A549 (cell line): ENCODE results near the gene PTPN14.

Source experiments
- FOXS1 ChIP-seq: fragments of 250-450 bp; sonication (Bioruptor Pico); IDR thresholded peaks from 2 replicates; pipeline ENCODE4 v1.5.0; 2020; ENCODE audit warnings: mild to moderate bottlenecking, moderate library complexity
- MAZ ChIP-seq: fragments of 150-350 bp; IDR thresholded peaks from 2 replicates; pipeline ENCODE4 v1.6.1; 2014; ENCODE audit warnings: antibody characterized with exemption, low read depth, low read length, borderline replicate concordance
- MYC ChIP-seq: IDR thresholded peaks from 2 replicates; pipeline ENCODE4 v1.6.1; 2012; ENCODE audit warnings: mild to moderate bottlenecking, inconsistent platforms, low read length, improper control_type of control experiment, borderline replicate concordance
- NR3C1 ChIP-seq: fragments of >200 bp; sonication (Bioruptor Twin); formaldehyde crosslinking; IDR thresholded peaks from 3 replicates; pipeline ENCODE4 v1.6.1; 2017
- POLR2A ChIP-seq: IDR thresholded peaks from 2 replicates; pipeline ENCODE4 v1.6.1; 2012; ENCODE audit warnings: mild to moderate bottlenecking, low read length
- RNF2 ChIP-seq: fragments of 200-600 bp; sonication (generic); IDR thresholded peaks from 2 replicates; pipeline ENCODE4 v1.6.1; 2016; ENCODE audit warnings: low read depth, mild to moderate bottlenecking, antibody characterized with exemption, moderate library complexity, borderline replicate concordance
- TF ChIP-seq, protein P1 (sequence below): fragments of >200 bp; sonication (Bioruptor Twin); formaldehyde crosslinking; IDR thresholded peaks from 3 replicates; pipeline ENCODE4 v1.5.1; 2016
- TF ChIP-seq, protein P2 (sequence below): fragments of 150-350 bp; IDR thresholded peaks from 2 replicates; pipeline ENCODE4 v1.6.1; 2014; ENCODE audit warnings: low read depth, mild to moderate bottlenecking, low read length

DNA sequence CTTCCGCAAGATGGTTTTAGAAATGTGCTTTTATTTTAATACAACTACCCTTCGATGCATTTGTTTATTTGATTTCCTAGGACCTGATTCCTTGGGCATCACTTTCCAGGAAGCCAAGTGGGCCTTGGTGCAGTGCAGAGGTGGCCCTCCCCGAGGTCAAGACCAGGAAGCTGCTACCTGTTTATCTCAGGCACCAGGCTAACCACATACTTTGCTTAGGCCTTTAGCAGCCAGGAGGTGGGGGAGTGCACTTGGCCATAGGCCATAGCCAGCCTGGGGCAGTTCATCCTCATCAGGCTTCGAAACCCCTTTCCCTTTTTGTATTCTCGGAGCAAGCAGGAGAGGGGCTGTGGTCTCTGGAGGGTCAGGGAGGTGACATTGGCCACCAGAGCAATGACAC, 225.0 kb downstream of the PTPN14 start:
- TF ChIP-seq, protein P1, sequence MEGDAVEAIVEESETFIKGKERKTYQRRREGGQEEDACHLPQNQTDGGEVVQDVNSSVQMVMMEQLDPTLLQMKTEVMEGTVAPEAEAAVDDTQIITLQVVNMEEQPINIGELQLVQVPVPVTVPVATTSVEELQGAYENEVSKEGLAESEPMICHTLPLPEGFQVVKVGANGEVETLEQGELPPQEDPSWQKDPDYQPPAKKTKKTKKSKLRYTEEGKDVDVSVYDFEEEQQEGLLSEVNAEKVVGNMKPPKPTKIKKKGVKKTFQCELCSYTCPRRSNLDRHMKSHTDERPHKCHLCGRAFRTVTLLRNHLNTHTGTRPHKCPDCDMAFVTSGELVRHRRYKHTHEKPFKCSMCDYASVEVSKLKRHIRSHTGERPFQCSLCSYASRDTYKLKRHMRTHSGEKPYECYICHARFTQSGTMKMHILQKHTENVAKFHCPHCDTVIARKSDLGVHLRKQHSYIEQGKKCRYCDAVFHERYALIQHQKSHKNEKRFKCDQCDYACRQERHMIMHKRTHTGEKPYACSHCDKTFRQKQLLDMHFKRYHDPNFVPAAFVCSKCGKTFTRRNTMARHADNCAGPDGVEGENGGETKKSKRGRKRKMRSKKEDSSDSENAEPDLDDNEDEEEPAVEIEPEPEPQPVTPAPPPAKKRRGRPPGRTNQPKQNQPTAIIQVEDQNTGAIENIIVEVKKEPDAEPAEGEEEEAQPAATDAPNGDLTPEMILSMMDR, result no peak
- TF ChIP-seq POLR2A (no peak), MAZ (no peak), FOXS1 (no peak), NR3C1 (no peak), MYC (no peak), RNF2 (no peak)
- TF ChIP-seq, protein P2, sequence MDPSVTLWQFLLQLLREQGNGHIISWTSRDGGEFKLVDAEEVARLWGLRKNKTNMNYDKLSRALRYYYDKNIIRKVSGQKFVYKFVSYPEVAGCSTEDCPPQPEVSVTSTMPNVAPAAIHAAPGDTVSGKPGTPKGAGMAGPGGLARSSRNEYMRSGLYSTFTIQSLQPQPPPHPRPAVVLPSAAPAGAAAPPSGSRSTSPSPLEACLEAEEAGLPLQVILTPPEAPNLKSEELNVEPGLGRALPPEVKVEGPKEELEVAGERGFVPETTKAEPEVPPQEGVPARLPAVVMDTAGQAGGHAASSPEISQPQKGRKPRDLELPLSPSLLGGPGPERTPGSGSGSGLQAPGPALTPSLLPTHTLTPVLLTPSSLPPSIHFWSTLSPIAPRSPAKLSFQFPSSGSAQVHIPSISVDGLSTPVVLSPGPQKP, result no peak
